ENCODE results near the gene TDRD10.

DNA sequence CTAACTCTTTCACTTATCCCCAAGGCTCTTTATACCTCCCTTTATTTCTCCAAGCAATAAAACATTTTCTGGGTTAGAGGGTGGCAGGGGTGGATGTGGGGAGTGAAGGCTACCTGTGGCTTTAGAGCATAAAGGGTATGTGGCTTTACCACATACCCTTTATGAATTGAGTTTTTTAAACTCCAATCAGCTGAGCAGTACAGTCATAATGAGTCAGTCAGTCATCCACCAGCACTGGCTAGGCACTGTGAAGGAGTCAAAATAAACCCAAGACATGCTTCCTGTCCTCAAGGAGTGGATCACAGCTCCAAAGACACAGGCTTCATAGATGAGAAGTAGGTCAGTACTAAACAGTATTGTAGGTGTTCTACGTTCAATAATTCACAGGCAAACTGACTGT is 2.6 kb upstream of the TDRD10 start:
- TF ChIP-seq, protein P1, sequence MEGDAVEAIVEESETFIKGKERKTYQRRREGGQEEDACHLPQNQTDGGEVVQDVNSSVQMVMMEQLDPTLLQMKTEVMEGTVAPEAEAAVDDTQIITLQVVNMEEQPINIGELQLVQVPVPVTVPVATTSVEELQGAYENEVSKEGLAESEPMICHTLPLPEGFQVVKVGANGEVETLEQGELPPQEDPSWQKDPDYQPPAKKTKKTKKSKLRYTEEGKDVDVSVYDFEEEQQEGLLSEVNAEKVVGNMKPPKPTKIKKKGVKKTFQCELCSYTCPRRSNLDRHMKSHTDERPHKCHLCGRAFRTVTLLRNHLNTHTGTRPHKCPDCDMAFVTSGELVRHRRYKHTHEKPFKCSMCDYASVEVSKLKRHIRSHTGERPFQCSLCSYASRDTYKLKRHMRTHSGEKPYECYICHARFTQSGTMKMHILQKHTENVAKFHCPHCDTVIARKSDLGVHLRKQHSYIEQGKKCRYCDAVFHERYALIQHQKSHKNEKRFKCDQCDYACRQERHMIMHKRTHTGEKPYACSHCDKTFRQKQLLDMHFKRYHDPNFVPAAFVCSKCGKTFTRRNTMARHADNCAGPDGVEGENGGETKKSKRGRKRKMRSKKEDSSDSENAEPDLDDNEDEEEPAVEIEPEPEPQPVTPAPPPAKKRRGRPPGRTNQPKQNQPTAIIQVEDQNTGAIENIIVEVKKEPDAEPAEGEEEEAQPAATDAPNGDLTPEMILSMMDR (IDR thresholded peaks at IDR 0.05; ENCODE audit: low read depth, low read length, missing input control): no peak
- TF ChIP-seq, protein P2, sequence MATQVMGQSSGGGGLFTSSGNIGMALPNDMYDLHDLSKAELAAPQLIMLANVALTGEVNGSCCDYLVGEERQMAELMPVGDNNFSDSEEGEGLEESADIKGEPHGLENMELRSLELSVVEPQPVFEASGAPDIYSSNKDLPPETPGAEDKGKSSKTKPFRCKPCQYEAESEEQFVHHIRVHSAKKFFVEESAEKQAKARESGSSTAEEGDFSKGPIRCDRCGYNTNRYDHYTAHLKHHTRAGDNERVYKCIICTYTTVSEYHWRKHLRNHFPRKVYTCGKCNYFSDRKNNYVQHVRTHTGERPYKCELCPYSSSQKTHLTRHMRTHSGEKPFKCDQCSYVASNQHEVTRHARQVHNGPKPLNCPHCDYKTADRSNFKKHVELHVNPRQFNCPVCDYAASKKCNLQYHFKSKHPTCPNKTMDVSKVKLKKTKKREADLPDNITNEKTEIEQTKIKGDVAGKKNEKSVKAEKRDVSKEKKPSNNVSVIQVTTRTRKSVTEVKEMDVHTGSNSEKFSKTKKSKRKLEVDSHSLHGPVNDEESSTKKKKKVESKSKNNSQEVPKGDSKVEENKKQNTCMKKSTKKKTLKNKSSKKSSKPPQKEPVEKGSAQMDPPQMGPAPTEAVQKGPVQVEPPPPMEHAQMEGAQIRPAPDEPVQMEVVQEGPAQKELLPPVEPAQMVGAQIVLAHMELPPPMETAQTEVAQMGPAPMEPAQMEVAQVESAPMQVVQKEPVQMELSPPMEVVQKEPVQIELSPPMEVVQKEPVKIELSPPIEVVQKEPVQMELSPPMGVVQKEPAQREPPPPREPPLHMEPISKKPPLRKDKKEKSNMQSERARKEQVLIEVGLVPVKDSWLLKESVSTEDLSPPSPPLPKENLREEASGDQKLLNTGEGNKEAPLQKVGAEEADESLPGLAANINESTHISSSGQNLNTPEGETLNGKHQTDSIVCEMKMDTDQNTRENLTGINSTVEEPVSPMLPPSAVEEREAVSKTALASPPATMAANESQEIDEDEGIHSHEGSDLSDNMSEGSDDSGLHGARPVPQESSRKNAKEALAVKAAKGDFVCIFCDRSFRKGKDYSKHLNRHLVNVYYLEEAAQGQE (IDR thresholded peaks at IDR 0.05): no peak
- TF ChIP-seq, protein P3, sequence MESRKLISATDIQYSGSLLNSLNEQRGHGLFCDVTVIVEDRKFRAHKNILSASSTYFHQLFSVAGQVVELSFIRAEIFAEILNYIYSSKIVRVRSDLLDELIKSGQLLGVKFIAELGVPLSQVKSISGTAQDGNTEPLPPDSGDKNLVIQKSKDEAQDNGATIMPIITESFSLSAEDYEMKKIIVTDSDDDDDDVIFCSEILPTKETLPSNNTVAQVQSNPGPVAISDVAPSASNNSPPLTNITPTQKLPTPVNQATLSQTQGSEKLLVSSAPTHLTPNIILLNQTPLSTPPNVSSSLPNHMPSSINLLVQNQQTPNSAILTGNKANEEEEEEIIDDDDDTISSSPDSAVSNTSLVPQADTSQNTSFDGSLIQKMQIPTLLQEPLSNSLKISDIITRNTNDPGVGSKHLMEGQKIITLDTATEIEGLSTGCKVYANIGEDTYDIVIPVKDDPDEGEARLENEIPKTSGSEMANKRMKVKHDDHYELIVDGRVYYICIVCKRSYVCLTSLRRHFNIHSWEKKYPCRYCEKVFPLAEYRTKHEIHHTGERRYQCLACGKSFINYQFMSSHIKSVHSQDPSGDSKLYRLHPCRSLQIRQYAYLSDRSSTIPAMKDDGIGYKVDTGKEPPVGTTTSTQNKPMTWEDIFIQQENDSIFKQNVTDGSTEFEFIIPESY (IDR thresholded peaks at IDR 0.05): no peak
- no peak for TF ChIP-seq GABPA (IDR thresholded peaks at IDR 0.05 in 1 of 2, conservative IDR thresholded peaks at IDR 0.05 in 1 of 2)
- no peak for TF ChIP-seq JUND (IDR thresholded peaks at IDR 0.05)
- no peak for TF ChIP-seq RAD21 (IDR thresholded peaks at IDR 0.05)
- TF ChIP-seq, protein P4, sequence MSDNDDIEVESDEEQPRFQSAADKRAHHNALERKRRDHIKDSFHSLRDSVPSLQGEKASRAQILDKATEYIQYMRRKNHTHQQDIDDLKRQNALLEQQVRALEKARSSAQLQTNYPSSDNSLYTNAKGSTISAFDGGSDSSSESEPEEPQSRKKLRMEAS (IDR thresholded peaks at IDR 0.05): no peak
- TF ChIP-seq, protein P5, sequence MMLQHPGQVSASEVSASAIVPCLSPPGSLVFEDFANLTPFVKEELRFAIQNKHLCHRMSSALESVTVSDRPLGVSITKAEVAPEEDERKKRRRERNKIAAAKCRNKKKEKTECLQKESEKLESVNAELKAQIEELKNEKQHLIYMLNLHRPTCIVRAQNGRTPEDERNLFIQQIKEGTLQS (IDR thresholded peaks at IDR 0.05): no peak
- no peak for TF ChIP-seq RXRA (IDR thresholded peaks at IDR 0.05)

Measured in liver (tissue), 3 donors.